MM.1S (cell line): ENCODE measurements around the gene CIB4.

Source experiments
- EZH2 ChIP-seq: fragments of 300-600 bp; sonication (generic); optimal IDR thresholded peaks from 2 replicates; pipeline ENCODE3; 2017; ENCODE audit warnings: low read depth, mild to moderate bottlenecking, antibody characterized with exemption, low read length, mixed read lengths
- EZH2phosphoT487 ChIP-seq: fragments of 300-600 bp; sonication (generic); IDR thresholded peaks from 2 replicates; pipeline ENCODE4 v1.6.1; 2018; ENCODE audit warnings: antibody characterized with exemption, low read length
- TF ChIP-seq, protein P1 (sequence below): fragments of 300-600 bp; sonication (generic); IDR thresholded peaks from 2 replicates; pipeline ENCODE4 v1.5.1; 2016; ENCODE audit warnings: antibody characterized with exemption, low read length, mixed read lengths

DNA sequence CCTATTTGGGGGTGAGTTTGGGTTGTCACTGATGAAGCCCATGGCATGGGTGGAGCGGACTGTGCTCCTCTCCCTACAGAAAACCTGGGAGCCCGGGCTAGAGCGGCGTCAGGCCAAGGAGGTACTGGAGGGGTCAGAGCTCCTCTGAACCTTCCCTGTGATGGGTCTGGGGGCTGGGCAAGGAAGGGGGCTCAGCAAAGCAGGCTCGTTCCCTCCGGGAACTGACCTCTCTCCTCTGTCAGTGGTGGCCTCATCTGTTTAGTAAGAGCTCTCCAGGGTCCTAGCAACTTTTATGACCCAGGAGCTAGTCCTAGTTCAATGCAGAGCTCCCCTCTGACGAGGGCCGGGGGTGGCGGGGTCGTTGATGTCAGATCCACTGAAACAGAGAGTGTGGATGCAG is 100.9 kb downstream of the CIB4 start:
- TF ChIP-seq, protein P1, sequence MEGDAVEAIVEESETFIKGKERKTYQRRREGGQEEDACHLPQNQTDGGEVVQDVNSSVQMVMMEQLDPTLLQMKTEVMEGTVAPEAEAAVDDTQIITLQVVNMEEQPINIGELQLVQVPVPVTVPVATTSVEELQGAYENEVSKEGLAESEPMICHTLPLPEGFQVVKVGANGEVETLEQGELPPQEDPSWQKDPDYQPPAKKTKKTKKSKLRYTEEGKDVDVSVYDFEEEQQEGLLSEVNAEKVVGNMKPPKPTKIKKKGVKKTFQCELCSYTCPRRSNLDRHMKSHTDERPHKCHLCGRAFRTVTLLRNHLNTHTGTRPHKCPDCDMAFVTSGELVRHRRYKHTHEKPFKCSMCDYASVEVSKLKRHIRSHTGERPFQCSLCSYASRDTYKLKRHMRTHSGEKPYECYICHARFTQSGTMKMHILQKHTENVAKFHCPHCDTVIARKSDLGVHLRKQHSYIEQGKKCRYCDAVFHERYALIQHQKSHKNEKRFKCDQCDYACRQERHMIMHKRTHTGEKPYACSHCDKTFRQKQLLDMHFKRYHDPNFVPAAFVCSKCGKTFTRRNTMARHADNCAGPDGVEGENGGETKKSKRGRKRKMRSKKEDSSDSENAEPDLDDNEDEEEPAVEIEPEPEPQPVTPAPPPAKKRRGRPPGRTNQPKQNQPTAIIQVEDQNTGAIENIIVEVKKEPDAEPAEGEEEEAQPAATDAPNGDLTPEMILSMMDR = no peak
- TF ChIP-seq EZH2phosphoT487 = no peak
- TF ChIP-seq EZH2 = no peak
